ENCODE data around the gene INPP5A.
A peak's percentile ranks its signal among the peaks of the same experiment; 100 is the strongest.

INPP5A gene

GRCh38 chr10:132519382-132520176, 18.0 kb upstream of the INPP5A start:
- no peak for DNase-seq (ENCODE audit: low spot score)

- DNase-seq (ENCODE audit: low spot score) = no peak
These were observed 17.3 kb upstream of the INPP5A start for GRCh38 chr10:132520177-132520811.

GRCh38 chr10:132521041-132521465, 16.5 kb upstream of the INPP5A start:
- DNase-seq (ENCODE audit: low spot score) = no peak

GRCh38 chr10:132521466-132522102, 16.0 kb upstream of the INPP5A start:
- no peak for DNase-seq (ENCODE audit: low spot score)

- no peak for DNase-seq (ENCODE audit: low spot score)
These were observed 14.8 kb upstream of the INPP5A start for GRCh38 chr10:132522521-132523411.

GRCh38 chr10:132523561-132524442, 13.8 kb upstream of the INPP5A start:
- no peak for DNase-seq (ENCODE audit: low spot score)

GRCh38 chr10:132524443-132525285, 12.9 kb upstream of the INPP5A start:
- DNase-seq (ENCODE audit: low spot score) = no peak

GRCh38 chr10:132526676-132527075, 10.9 kb upstream of the INPP5A start:
- DNase-seq (ENCODE audit: low spot score) = no peak

GRCh38 chr10:132527339-132528063, 10.1 kb upstream of the INPP5A start:
- no peak for DNase-seq (ENCODE audit: low spot score)

GRCh38 chr10:132528064-132528691, 9.4 kb upstream of the INPP5A start:
- DNase-seq (ENCODE audit: low spot score) = no peak

GRCh38 chr10:132532179-132532578, 5.4 kb upstream of the INPP5A start:
- DNase-seq (ENCODE audit: low spot score) = no peak

GRCh38 chr10:132532749-132533560, 4.6 kb upstream of the INPP5A start:
- DNase-seq (ENCODE audit: low spot score) = no peak

GRCh38 chr10:132533571-132534260, 3.9 kb upstream of the INPP5A start:
- no peak for DNase-seq (ENCODE audit: low spot score)

GRCh38 chr10:132534391-132535064, 3.1 kb upstream of the INPP5A start:
- DNase-seq (ENCODE audit: low spot score) = no peak

GRCh38 chr10:132535065-132535651, 2.4 kb upstream of the INPP5A start:
- no peak for DNase-seq (ENCODE audit: low spot score)

- DNase-seq (ENCODE audit: low spot score) = peak; percentile 29
These were observed 1.2 kb upstream of the INPP5A start for GRCh38 chr10:132536241-132536876.

Data from globus pallidus (tissue), 1 donor.